ENCODE measurements around the gene IQGAP1.

The IQGAP1 gene

DNA sequence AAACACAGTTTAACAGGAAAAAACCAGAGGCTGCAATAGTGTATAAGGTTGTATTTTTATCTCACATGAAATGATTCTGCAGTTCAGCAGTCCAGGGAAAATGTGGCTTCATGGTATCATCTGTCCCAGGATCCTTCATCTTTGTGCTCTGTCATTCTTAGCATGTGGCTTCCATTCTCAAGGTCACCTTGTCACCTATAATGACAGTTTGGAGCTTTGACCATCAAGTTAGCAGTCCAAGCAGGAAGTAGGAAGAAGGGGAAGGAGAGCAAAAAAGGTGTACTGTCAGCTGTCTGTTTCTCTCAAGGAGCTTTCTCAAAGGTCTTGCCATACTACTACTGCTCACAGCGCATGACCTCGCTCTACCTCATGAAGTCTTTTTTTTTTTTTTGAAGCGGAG is 83.1 kb downstream of the IQGAP1 start:
- H3K9ac ChIP-seq = no peak overlapping the region
- TF ChIP-seq CTCF (IDR thresholded peaks at IDR 0.05) = no peak
- no peak overlapping the region for H3K4me2 ChIP-seq (ENCODE audit: low read length)
- no peak overlapping the region for H3K4me3 ChIP-seq (ENCODE audit: low read depth, low read length)
- H3K36me3 ChIP-seq (ENCODE audit: control insufficient read depth, insufficient read depth, low read length) = no peaks in the 10 kb centered on the region
- H3K9me3 ChIP-seq (ENCODE audit: control insufficient read depth, low read length) = no peaks in the 10 kb centered on the region
- H3K4me1 ChIP-seq = peaks cover under 1% of the 10 kb centered on the region
- no peak overlapping the region for H3K27ac ChIP-seq
- no peaks in the 10 kb centered on the region for H3K27me3 ChIP-seq (ENCODE audit: control insufficient read depth, insufficient read depth, low read length)
- H3K79me2 ChIP-seq = no peaks in the 10 kb centered on the region
- H2AFZ ChIP-seq = no peak overlapping the region

GRCh38 chr15:90471769-90472168 is 83.7 kb downstream of the IQGAP1 start:
- TF ChIP-seq CTCF (IDR thresholded peaks at IDR 0.05) = no peak
- Histone ChIP-seq H3K4me2 (ENCODE audit: low read length) (no peak overlapping the region), H3K27me3 (ENCODE audit: control insufficient read depth, insufficient read depth, low read length) (no peaks in the 10 kb centered on the region), H3K9me3 (ENCODE audit: control insufficient read depth, low read length) (no peaks in the 10 kb centered on the region), H3K9ac (no peak overlapping the region), H3K27ac (no peak overlapping the region), H2AFZ (no peak overlapping the region), H3K79me2 (no peaks in the 10 kb centered on the region), H3K4me1 (no peaks in the 10 kb centered on the region), H3K36me3 (ENCODE audit: control insufficient read depth, insufficient read depth, low read length) (no peaks in the 10 kb centered on the region), H3K4me3 (ENCODE audit: low read depth, low read length) (no peak overlapping the region)

DNA sequence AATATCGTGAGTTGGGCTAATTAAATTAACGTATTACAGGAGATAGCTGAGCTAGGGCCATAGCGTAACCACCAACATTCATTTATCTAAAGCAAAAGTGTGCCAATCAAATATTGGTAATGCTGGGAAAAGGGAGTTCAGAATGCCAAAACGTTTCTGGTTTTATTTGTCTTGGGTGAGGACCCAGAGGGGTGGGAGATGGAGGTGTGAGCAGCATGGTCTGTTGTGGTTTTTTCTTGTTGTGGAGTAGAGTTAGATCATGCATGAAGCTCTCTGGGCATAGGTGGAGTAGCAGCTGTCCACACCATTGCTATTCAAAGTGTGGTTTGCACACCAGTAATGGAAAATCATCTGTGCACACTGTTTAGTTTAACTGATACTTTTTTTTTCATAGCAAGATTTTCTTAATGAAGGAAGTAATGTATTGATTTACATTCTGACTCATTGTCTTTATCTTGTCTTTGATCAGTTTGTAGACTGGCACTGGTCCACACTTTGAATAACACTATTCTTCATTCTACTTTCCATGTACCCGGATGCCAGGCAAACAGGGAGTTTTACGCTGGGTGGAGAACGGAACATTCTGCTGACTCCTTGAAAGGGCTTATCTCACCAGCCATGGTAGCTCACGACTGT is 90.9 kb downstream of the IQGAP1 start:
- Histone ChIP-seq H3K27me3 (ENCODE audit: control insufficient read depth, insufficient read depth, low read length) (no peaks in the 10 kb centered on the region), H3K9me3 (ENCODE audit: control insufficient read depth, low read length) (no peaks in the 10 kb centered on the region), H3K9ac (no peak overlapping the region), H3K4me1 (peaks cover 6% of the 10 kb centered on the region), H3K79me2 (no peaks in the 10 kb centered on the region), H3K4me3 (ENCODE audit: low read depth, low read length) (no peak overlapping the region), H3K27ac (no peak overlapping the region), H2AFZ (no peak overlapping the region), H3K36me3 (ENCODE audit: control insufficient read depth, insufficient read depth, low read length) (no peaks in the 10 kb centered on the region), H3K4me2 (ENCODE audit: low read length) (no peak overlapping the region)
- TF ChIP-seq CTCF (IDR thresholded peaks at IDR 0.05) = no peak

- H3K4me3 ChIP-seq (ENCODE audit: low read depth, low read length) = no peak overlapping the region
- peaks cover 6% of the 10 kb centered on the region for H3K4me1 ChIP-seq
- TF ChIP-seq CTCF (IDR thresholded peaks at IDR 0.05) = no peak
- H3K27me3 ChIP-seq (ENCODE audit: control insufficient read depth, insufficient read depth, low read length) = no peaks in the 10 kb centered on the region
- H3K4me2 ChIP-seq (ENCODE audit: low read length) = no peak overlapping the region
- no peaks in the 10 kb centered on the region for H3K36me3 ChIP-seq (ENCODE audit: control insufficient read depth, insufficient read depth, low read length)
- H3K79me2 ChIP-seq = no peaks in the 10 kb centered on the region
- H3K9me3 ChIP-seq (ENCODE audit: control insufficient read depth, low read length) = no peaks in the 10 kb centered on the region
- no peak overlapping the region for H2AFZ ChIP-seq
- no peak overlapping the region for H3K9ac ChIP-seq
- no peak overlapping the region for H3K27ac ChIP-seq
Observed at GRCh38 chr15:90479656-90480055, 91.6 kb downstream of the IQGAP1 start.

- H3K79me2 ChIP-seq = no peaks in the 10 kb centered on the region
Observed at GRCh38 chr15:90481023-90481422, 93.0 kb downstream of the IQGAP1 start.

More at GRCh38 chr15:90481023-90481422, 93.0 kb downstream of the IQGAP1 start:
- no peak overlapping the region for H2AFZ ChIP-seq
- H3K36me3 ChIP-seq (ENCODE audit: control insufficient read depth, insufficient read depth, low read length) = no peaks in the 10 kb centered on the region
- H3K9me3 ChIP-seq (ENCODE audit: control insufficient read depth, low read length) = no peaks in the 10 kb centered on the region
- no peak overlapping the region for H3K4me3 ChIP-seq (ENCODE audit: low read depth, low read length)
- no peaks in the 10 kb centered on the region for H3K27me3 ChIP-seq (ENCODE audit: control insufficient read depth, insufficient read depth, low read length)
- no peak overlapping the region for H3K9ac ChIP-seq
- no peak overlapping the region for H3K4me2 ChIP-seq (ENCODE audit: low read length)
- H3K4me1 ChIP-seq = peaks cover 6% of the 10 kb centered on the region
- TF ChIP-seq CTCF (IDR thresholded peaks at IDR 0.05) = no peak
- H3K27ac ChIP-seq = no peak overlapping the region

Data from parathyroid adenoma (tissue), 2 donors.